Measurements from ENCODE around the gene INSRR.

DNA sequence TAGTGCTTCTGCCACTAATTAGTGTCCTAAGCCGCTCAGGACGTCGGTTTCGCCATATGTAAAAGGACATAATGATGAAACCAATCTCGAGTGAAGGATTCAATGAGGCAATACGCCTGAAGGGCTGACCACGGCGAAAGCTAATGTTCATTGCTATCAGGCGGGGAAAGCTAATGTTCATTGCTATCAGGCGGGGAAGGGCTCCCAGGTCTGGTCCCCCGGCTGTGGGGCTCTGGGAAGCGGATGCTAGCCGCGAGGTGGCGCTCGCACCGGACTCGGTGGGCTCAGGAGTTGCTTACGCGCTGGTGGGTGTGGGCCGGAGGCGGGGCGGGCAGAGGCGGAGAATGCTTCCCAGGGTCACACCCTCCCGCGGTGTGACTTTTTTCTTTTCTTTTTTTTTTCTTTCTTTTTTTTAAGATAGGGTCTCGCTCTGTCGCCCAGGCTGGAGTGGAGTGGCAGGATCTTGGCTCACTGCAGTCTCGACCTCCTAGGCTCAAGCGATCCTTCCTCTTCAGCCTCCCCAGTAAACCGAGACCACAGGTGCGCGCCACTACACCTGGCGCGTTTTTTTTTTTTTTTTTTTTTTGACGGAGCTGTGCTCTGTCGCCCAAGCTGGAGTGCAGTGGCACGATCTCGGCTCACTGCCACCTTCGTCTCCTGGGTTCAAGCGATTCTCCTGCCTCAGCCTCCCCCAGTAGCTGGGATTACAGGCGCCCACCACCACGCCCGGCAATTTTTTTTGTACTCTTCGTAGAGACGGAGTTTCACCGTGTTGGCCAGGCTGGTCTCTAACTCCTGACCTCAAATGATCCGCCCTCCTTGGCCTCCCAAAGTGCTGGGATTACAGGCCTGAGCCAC lies 33.5 kb upstream of the INSRR start:
- TF ChIP-seq, protein P1, sequence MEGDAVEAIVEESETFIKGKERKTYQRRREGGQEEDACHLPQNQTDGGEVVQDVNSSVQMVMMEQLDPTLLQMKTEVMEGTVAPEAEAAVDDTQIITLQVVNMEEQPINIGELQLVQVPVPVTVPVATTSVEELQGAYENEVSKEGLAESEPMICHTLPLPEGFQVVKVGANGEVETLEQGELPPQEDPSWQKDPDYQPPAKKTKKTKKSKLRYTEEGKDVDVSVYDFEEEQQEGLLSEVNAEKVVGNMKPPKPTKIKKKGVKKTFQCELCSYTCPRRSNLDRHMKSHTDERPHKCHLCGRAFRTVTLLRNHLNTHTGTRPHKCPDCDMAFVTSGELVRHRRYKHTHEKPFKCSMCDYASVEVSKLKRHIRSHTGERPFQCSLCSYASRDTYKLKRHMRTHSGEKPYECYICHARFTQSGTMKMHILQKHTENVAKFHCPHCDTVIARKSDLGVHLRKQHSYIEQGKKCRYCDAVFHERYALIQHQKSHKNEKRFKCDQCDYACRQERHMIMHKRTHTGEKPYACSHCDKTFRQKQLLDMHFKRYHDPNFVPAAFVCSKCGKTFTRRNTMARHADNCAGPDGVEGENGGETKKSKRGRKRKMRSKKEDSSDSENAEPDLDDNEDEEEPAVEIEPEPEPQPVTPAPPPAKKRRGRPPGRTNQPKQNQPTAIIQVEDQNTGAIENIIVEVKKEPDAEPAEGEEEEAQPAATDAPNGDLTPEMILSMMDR (IDR thresholded peaks at IDR 0.05): peak; percentile 74 to 94 (median 82)
- no peak for TF ChIP-seq POLR2A (IDR thresholded peaks at IDR 0.05)
- TF ChIP-seq EP300 (IDR thresholded peaks at IDR 0.05): no peak

Measured in ovary (tissue), 3 donors.